ENCODE data around the gene AFF1.

DNA sequence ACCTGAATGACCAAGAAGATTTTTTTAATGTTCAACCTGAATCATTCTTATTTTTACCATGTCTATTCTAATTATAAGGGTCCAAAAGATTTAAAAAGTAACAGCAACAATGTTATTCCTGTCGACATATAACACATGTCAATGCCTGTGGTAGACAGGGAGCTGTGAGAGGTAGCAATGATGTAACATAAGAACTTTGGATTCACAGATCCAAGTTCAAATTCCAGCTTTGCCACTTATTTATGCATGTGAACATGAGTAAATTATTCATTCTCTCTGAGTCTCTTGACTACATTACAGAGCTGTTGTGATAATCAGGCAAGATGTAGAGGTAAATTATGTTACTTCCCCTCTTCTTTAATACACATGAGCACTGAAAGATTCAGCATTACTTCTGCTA lies 231.1 kb downstream of the AFF1 start:
- TF ChIP-seq EZH2 (IDR thresholded peaks at IDR 0.05; ENCODE audit: low read length), result no peak
- TF ChIP-seq, protein P1, sequence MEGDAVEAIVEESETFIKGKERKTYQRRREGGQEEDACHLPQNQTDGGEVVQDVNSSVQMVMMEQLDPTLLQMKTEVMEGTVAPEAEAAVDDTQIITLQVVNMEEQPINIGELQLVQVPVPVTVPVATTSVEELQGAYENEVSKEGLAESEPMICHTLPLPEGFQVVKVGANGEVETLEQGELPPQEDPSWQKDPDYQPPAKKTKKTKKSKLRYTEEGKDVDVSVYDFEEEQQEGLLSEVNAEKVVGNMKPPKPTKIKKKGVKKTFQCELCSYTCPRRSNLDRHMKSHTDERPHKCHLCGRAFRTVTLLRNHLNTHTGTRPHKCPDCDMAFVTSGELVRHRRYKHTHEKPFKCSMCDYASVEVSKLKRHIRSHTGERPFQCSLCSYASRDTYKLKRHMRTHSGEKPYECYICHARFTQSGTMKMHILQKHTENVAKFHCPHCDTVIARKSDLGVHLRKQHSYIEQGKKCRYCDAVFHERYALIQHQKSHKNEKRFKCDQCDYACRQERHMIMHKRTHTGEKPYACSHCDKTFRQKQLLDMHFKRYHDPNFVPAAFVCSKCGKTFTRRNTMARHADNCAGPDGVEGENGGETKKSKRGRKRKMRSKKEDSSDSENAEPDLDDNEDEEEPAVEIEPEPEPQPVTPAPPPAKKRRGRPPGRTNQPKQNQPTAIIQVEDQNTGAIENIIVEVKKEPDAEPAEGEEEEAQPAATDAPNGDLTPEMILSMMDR (optimal IDR thresholded peaks at IDR 0.05 in 1 of 3, IDR thresholded peaks at IDR 0.05 in 1 of 3, conservative IDR thresholded peaks at IDR 0.05 in 1 of 3; ENCODE audit: extremely low read depth in 1 of 3, insufficient read depth in 2 of 3, low read length in 3 of 3), result no peak

All from keratinocyte (primary cell).